NCI-H345 (cell line): ENCODE data around the gene ARHGEF10L.
A peak's percentile ranks its signal among the peaks of the same experiment; 100 is the strongest.

Experiments
- DNase-seq: peaks from one replicate; lab custom pipeline; 2025; lab: John Stamatoyannopoulos, UW

ARHGEF10L gene

DNA sequence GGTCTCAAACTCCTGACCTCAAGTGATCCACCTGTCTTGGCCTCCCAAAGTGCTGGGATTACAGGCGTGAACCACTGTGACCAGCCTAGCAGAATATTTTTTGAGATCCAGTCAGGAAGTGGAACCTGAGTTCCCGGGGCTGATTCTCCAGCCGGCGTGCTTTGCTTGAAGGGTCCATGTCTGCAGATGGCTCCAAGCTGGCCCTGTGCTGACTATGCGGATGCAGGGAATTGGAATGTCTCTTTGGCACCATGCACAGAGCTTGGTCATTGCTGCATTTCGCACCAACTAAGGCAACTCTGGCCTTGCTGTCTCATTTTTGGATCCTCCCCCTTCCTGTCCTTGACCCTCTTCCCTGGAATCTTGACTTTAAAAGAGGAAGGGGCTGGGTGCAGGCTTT is 28.1 kb downstream of the ARHGEF10L start:
- no peak for DNase-seq

GRCh38 chr1:17568014-17568900 is 28.8 kb downstream of the ARHGEF10L start:
- no peak for DNase-seq

GRCh38 chr1:17569200-17570139 is 30.0 kb downstream of the ARHGEF10L start:
- no peak for DNase-seq

DNA sequence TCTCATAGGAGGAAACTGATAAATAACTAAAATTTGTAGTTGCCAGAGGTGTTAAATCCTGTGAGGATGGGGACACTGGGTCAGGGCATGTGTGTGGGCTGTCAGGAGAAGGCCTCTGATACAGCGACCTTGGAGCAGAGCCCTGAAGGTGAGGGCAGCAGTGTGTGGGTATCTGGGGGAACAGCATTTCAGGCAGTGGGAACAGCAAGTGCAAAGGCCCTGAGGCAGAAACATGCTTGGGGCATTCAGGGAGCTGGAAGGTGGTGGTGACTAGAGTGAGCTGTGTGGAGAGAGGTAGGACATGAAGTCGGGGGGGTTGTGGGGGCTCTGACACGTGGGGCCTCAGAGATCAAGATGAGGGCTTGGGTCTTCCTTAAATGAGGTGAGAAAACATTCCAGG is 30.7 kb downstream of the ARHGEF10L start:
- DNase-seq: no peak

DNA sequence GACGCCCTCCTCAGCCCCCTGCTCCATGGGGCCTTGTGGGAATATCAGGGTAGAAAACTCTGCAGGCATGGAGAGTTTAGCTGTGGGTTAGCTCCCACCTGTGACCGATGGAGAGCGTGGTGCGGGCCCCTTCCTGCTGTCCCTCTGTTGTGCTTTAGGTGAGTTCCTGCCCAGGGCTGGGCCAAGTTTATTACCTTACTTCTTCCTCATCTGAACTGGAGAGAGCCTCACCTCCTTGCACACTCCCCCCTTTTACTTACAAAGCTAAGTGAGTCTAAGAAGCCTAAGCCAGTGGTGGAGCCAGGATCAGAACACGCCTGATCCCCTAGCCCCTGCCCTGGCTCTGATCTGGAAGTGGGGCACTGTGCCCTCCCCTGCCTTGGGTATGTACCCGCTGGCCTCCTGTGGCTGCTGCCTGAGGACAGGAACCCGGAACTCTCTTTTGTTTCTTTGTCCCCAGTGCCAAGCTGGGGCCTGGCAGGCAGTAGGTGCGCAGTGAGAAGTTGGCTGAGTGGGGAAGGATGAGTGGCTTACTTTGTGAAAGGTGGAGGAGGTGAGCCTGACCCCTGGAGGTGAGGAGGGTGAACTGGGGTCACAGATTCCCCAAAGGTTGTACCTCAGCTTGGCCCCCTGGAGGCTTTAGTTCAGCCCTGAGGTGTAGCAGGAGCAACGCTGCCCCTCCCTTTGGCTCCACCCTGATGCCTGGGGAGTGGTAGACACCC is 32.9 kb downstream of the ARHGEF10L start:
- peak; percentile 5 for DNase-seq

DNA sequence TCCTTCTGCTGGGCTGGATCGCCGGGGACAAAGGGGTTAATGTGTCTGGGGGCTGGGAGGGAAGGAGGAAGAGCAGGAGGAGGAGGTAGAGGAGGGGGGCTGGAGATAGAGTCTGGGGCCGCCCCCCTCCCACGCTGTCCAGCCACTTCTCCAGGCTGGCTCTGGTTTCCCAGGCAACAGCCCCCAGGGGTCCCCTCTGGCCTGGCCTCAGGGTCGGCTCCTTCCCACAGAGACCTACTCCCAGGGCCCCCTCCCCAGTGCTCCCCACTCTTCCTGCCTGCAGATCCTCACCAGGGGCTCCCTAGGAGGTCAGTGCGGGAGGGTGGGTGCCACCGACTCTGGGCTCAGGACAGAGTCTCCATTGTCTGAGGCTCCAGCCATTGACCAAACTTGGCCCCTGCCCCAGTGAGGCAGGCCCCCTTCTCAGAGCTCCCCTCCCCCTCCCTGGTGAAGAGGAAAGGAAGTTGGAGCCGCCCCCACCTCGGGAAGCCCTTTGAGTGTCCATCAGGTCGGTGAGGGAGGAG is 34.1 kb downstream of the ARHGEF10L start:
- DNase-seq: no peak

GRCh38 chr1:17574516-17574915 is 35.0 kb downstream of the ARHGEF10L start:
- peak; percentile 7 for DNase-seq

- no peak for DNase-seq
Measured at GRCh38 chr1:17575797-17576518, 36.5 kb downstream of the ARHGEF10L start.

- DNase-seq: no peak
Measured at GRCh38 chr1:17576519-17576853, 37.0 kb downstream of the ARHGEF10L start.

DNA sequence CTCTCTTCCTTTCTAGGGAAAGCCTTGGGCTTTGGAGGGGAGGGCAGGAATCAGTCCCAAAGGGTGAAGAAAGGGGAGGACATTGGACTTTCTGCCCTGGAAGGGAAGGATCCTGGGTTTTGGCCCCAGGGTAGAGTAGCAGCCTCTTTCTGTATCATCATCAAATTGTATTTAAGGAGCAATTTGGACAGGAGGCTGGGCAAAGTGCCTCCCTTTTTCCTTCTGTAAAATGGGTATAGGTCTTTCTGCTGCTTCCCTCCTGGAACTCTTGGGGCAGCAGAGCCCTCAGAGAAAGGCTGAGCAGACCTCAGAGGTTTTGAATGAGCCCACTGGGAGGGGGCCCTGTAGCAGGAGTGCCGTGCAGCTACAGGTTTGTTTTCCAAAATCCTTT is 38.4 kb downstream of the ARHGEF10L start:
- no peak for DNase-seq

DNA sequence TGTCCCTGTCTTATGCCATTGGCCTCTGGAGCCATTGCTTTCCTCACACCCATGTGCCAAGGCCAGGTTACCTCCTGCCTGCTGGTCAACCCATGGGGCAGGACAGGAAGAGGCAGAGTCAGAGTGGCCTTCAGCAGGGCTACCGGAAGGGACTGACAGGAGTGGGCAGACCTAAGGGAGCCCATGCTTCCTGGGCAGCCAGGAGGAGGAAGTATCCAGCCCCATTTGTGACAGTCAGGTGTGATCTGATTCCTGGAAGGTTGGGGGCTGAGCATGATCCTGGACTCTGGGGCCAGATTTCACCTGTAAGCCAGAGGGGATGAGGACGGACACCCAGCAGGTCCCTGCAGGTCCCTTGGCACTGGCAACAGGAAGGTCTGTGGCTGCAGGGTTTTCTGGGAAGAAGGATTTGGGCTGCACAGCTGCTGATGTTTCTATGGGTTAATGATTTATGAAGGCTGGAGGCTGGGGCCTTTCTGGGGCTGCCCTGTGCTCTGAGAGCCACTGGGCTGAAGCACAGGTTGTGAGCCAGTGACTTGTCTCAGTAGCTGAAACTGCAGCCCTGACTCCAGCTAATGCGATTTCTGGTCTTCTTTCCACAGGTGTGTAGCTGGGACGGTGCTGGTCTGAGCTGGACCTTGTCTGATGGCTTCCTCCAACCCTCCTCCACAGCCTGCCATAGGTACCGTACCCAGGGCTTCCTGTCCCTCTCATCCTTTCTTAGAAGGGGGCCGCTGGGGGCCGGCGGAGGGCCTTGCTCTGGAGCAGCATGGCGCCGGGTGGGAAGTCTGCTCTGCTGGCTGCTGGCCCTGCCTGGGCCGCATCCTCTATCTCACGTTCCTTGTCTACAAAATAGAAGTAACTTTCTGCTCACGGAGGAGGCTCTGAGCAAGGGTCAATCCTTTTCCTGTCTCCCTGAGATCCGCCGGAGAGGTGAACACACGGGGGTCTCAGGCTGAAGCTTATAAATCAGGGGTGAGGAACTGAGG is 40.7 kb downstream of the ARHGEF10L start:
- no peak for DNase-seq

DNA sequence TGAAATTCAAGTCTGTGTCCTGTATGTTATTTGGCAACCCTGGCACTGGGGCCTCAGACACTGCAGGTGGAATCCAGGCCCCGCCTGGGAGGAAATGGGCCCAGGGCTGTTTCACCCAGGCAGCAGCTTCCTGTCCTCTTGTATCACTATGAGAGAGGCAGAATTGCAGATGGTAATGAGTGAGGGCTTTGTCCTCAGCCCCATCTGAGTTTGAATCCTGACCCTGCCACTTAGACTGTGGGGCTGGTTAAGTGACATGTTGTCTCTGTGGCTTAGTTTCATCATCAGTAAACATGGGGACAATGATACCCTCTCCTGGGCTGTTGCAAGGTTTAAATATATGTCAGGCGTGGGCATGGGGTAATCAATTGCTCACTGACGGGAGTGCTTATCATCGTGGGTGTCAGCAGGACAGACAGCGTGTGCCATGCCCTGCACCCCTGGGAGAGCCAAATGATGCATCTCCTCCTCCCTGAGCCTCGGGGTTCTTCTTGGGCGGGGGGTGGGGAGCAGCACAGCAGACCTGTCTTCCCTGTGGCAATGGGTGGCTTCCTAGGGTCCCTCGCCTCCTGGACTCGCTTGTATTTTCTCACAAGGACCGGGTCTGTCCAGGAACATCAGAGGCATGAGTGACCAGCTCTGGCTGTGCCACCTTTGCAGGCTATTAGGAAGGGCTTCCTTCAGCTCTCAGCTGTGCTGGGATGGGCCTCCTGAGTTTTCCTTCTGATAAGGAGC is 42.1 kb downstream of the ARHGEF10L start:
- DNase-seq: peak; percentile 51

DNA sequence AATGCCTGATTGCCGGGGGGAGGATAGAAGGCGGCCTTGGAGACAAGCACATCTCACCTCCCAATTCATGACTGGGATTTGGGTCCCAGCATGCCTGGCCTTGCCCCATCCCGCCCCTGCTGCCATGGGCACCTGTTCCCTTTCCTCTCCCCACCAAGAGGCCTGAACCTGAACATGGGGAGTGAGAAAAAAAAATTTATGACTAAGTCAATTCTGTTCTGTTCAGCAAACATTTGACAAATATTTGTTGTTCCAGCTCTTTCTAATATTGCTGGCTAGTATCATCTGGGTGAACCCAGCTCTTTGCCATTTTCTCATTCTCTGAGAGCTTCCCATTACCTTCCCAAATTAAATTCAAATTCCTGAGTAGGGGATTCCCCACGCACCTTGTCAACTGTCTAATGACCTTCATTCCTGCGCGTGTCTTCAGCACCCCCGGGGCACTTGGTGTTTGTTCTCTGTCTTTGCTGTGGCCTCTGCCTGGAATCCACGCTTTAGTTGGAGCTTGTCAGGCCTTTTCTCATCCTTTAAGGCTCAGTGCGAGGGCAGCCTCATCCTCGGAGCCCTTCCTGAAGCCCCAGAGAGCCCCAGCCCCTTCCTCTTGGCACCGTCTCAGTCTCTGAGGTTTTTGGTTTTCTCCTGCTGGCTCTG is 42.8 kb downstream of the ARHGEF10L start:
- no peak for DNase-seq

DNA sequence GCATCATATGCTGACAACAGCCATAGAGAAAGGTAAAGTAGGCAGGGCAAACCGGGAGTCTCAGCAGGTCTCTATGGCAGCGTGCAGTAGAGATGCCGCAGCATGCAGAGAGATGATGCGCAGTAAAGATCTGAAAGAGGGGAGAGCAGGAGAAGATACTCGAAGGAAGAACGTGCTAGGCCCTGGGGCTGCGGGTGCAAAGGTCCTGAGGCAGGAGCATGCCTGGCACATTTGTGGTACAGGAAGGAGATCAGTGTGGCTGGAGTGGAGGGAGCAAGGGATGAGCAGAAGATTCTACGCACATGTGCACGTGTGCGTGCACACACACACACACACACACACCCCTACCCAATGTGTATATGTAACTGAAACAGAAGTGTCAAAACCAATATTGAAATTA is 45.0 kb downstream of the ARHGEF10L start:
- no peak for DNase-seq

DNA sequence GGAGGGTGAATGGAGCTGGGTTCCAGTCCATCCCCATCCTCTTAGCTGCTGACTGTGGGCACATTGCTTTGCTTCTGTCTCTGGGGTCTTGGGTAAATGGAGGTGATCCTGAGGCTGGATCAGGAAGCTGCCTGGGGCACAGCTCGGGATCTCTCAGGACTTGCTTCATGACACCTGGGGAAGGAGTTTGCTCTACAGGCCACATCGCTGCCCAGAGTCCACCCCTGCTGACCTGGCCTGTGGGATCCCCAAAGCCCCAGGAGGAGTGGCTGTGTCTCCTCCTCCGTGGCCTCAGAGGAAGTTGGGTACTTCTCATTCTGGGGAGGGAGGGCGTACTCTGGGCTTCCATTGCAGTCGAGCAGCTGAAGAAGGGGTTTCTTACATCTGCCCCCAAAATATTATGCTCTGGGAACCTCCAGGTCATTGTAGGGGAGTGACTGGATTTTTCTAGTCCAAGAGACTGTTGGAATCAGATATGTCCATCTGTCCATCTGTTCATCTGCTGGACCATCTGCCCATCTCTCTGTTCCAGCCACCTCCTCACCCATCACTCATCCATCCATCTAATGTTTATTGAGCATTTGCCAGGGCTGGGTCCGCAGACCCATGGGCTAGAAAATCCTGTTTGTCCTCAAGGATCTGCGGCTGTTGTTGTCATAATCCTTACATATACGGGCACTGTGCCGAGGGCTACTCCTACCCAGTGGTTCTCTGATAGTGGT is 45.9 kb downstream of the ARHGEF10L start:
- no peak for DNase-seq

- no peak for DNase-seq
Measured at GRCh38 chr1:17586172-17586964, 46.9 kb downstream of the ARHGEF10L start.

DNA sequence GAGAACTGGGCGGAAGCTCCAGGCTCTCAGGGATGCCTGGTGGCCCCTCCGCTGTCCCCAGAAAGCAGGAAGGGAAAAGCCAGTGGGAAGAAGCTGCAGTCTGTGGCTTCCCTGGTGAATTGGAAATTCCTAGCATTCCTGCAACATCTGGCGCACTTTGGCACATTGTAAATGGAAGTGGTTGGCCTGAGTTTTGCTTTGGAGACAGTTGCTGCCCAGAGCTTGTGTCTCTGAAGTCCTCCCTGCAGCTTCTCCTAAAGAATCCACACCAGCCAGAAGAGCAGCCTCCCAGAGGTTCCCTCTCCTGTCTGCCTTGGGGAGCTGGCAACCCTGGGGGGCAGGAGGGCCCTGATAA is 48.2 kb downstream of the ARHGEF10L start:
- no peak for DNase-seq
